GM18907 (cell line): ENCODE measurements around the gene PCBP4.

Source experiments
- ATAC-seq: cut with Tn5 transposase; IDR thresholded peaks from one replicate; pipeline ENCODE4 v1.9.1; 2021; ENCODE audit warnings: mild to moderate bottlenecking, moderate library complexity; ENCODE audit not compliant: unreplicated experiment

The PCBP4 gene

GRCh38 chr3:51958603-51959521 lies 8.4 kb downstream of the PCBP4 start:
- ATAC-seq = no peak

GRCh38 chr3:51957520-51958205 lies 9.6 kb downstream of the PCBP4 start:
- ATAC-seq = no peak

GRCh38 chr3:51955893-51956770 lies 11.1 kb downstream of the PCBP4 start:
- ATAC-seq = peak; percentile 44

GRCh38 chr3:51955175-51955892 lies 11.9 kb downstream of the PCBP4 start, which contains the start of gene GPR62:
Gene GPR62 (plus strand): TSS chr3:51955381. CDS start chr3:51955653, 272 bp downstream.
- ATAC-seq = no peak

- ATAC-seq = no peak
Observed at GRCh38 chr3:51954713-51955112, 12.5 kb downstream of the PCBP4 start.

GRCh38 chr3:51954105-51954504 lies 13.1 kb downstream of the PCBP4 start:
- no peak for ATAC-seq

- ATAC-seq = no peak
Observed at GRCh38 chr3:51953445-51953844, 13.8 kb downstream of the PCBP4 start.

GRCh38 chr3:51950899-51951298 lies 16.4 kb downstream of the PCBP4 start:
- no peak for ATAC-seq

GRCh38 chr3:51949121-51949520 lies 18.1 kb downstream of the PCBP4 start:
- no peak for ATAC-seq

GRCh38 chr3:51948016-51948580 lies 19.2 kb downstream of the PCBP4 start:
- ATAC-seq = no peak

- no peak for ATAC-seq
Observed at GRCh38 chr3:51947215-51947900, 19.9 kb downstream of the PCBP4 start.

- ATAC-seq = no peak
Observed at GRCh38 chr3:51946796-51947195, 20.5 kb downstream of the PCBP4 start.

- no peak for ATAC-seq
Observed at GRCh38 chr3:51945926-51946705, 21.1 kb downstream of the PCBP4 start.

GRCh38 chr3:51945031-51945840 lies 22.0 kb downstream of the PCBP4 start:
- no peak for ATAC-seq

- no peak for ATAC-seq
Observed at GRCh38 chr3:51944451-51945021, 22.7 kb downstream of the PCBP4 start.

GRCh38 chr3:51943451-51944391 lies 23.5 kb downstream of the PCBP4 start:
- no peak for ATAC-seq
